GM19043 (cell line): Measurements from ENCODE around the gene COL28A1.

Experiments
- ATAC-seq: cut with Tn5 transposase; IDR thresholded peaks from one replicate; pipeline ENCODE4 v1.9.1; 2021; ENCODE audit warnings: low read depth; ENCODE audit not compliant: unreplicated experiment

Gene COL28A1

DNA sequence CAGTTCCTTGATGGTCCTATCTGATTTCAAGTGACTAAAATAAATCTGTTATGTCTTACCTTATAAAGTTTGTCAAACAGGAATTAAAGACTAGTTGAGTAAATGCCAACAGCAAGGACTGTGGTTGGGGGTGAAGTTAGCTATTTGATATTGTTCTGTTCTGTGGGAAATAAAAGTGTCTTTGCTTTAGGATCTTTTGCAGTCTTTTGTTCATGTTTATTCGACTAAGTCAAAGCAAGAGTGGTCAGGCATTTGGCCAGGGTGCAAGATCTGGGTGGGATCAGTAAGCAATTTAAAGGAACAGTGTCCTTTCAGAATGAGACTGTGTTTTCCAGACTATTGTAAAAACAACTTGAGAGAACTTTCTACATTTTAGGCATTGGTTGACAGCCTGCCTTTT lies at the start of gene COL28A1:
Gene COL28A1, minus strand, starts transcription at position 183 of the 400 bp plus-strand sequence. CDS start 2,998 bp downstream, outside the sequence.
- ATAC-seq: no peak

DNA sequence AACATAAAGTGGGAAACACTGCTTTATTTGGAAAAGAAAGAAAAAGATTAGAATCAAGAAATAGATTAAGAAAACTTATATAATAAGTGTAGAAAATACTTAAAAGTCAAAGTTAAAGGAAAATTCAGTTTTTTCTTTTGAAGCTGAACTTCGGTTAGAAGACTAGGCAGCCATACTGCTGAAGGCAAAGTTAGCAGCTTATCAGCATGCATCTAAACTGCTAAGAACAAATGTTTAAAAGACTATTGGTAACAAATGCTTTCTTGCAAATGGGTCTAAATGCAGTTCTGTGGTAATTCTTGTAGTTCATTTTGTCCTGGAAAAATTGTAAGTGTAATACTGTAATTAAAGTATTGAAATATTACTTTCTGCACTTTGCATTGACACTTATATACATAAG lies 49.0 kb upstream of the COL28A1 start:
- no peak for ATAC-seq

DNA sequence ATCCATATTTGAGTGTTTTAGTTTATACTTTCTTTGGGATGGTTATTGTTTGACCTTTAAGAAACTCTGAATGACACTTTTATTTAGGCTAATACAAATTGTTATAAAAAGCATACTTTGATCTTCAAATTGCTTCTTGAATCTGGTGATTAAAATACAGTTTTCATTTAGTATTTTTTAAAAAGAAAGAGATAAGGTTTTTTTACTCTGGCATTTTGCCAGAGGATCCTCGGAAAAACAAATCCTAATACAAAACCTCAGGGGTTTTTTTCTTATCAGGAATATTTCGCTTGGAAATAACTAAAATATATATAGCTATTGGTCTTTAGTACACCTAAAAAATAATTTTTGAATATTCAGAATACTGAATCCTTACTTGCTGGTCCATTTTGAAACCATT lies 48.1 kb upstream of the COL28A1 start:
- no peak for ATAC-seq

DNA sequence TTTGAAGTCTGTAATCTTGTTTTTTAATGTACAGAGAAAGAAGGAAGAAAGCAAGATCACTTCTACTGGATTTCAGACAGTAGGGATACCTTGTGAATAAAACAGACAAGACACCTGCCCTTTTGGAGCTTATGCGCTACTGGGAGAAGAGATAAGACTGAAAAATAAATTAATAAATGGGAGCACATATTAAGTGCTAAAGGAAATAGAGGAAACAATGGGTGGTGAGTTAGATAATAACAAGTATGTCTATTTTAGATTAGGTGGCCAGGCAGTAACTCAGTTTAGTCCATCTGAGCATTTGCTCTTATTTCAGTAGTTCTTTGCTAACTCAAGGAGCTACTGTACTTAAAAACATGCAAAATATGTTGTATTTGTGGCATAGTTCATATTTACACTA lies 46.9 kb upstream of the COL28A1 start:
- ATAC-seq: no peak

DNA sequence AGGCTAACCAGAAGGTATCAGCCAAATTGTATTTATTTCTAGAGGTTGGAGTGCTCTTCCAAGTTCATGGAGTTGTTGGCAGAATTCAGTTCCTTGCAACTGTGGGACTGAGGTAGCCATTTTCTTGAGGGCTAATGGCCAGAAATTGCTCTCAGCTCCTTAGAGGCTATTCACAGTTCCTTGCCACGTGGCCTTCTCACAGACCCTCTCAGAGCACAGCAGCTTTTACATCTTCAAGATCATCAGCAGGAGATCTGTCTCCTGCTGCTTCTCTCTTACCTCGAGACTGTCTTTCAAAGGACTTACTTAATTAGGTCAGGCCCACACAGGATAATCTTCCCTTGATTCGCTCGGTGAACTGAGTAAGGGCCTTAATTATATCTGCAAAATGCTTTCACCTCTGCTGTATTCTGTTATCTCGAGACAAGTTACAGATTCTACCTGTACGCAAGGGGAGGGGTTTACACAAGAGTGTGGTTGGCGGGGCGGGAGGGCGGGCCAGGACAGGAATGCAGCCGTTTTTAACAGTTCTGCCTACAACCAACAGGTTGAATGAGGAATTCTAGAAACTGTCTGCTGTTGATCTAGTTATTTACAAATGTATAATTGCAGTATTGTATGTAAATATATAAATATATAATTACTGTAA lies 46.0 kb upstream of the COL28A1 start:
- ATAC-seq: no peak

DNA sequence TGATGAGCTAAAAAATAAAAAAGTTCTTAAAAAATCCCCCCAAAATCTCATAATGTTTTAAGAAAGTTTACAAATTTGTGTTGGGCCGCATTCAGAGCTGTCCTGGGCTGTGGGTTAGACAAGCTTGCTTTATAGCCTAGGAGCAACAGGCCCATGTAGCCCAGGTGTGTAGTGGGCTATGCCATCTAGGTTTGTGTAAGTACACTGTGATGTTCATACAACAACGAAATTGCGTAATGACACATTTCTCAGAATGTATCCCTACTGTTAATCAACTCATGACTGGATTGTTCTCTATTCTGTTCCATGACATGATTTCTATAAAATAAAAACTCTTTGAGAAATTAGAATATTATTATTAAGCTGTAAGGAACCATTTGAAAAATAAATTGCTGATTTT lies 44.0 kb upstream of the COL28A1 start:
- ATAC-seq: no peak

DNA sequence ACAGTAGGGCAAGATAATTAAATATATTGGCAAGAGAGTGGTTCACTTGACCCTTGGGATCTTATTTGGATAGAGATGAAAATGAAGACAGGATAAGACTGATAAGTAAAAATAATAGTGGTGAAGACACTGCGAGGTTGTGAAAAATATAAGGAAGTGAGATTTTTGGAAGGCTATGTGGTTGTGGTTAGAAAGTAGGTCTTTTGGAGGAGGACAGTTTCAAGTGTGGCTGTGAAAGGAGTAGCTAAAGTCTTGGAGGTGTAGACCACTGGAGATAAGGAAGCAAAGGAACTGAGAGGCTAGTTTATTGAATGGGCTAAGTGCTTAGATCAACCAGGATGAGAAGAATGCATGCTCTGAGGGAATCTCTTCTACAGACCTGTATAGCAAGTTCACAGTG lies 42.2 kb upstream of the COL28A1 start:
- ATAC-seq: peak; percentile 68

DNA sequence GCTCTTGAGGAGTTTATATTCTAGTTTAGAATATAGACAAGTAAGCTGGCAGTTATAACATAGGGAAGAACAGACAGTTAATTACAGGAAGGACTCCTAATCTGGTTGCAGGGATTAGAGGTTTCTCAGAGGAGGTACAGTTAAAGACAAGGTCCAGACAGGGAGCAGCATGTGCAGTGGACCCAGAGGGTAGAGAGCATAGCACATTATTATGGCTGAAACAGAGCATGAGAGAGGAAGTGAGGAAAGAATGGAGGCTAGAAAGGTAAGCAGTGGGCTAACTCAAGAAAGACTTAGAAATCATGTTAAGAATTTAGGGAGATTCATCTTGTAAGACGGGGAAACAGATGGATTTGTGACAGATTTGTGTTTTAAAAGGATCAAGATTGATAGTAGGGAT lies 40.7 kb upstream of the COL28A1 start:
- ATAC-seq: no peak

DNA sequence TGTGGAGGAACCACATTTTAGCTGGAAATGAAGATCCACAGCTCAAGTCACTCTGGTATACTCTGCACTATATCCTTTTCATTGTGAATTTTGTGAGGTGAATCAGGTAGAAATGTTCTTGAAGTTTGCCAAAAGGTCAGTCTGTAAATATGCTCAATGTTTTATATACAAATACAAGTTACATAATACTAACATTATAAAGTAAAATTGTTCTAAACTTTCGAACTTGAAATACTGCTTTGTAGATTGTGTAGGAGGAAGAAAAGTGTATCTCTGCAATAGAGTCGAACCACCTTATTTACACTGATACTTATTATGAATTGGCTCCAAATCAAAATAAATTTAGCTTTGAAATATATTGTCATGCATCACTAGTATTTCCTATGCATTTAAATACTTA lies 38.0 kb upstream of the COL28A1 start:
- ATAC-seq: no peak

DNA sequence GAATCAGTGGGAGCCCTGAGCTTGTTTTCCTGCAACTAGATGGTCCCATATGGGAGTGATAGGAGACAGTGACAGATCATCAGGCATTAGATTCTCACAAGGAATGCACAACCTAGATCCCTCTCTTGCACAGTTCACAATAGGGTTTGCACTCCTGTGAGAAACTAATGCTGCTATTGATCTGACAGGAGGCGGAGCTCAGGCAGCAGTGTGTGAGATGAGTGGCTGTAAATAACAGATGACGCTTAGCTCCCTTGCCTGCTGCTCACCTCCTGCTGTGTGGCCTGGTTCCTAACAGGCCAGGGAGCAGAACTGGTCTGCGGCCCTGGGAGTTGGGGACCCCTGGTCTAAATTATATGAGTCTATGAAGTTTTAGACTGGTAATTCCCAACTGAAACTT lies 34.9 kb upstream of the COL28A1 start:
- no peak for ATAC-seq

DNA sequence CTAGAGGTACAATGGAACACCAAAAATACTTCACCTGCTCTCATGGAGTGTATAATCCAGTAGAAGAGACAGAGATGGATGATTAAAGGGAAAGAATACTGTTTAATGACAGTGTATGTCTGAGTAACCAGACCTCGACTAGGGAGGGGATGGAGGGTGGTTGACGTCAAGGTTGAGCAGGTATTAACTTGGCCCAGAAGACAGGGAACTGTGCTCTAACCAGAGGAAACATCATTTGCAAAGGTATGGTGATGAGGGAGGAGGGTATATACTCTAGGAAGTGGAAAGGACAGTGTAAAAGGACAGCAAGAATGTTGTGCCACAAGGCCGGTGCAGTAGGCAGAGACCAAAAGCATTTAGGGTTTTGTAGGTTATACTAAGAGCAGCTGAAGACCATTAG lies 33.9 kb upstream of the COL28A1 start:
- peak; percentile 19 for ATAC-seq

DNA sequence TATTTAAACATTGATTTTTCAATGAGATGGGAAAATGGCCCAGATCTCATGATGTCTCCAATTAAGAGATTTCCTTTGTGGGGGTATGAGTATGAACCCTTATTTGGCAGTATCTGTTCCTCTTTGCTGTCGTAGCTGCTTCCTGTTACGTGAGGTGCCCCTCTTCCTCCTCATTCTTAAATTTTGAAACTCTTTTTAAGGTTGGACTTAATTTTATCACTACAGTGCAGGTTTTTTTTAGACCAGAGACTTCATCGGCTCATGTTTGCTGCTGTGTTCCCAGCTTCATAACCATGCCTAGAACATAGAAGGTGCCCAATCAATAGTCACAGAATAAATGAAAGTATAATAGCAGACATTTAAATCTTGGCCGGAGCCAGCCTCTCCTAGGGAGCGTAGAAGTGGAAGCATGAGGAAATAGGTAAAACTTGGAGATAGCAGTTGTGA lies 33.4 kb upstream of the COL28A1 start:
- ATAC-seq: peak; percentile 43

DNA sequence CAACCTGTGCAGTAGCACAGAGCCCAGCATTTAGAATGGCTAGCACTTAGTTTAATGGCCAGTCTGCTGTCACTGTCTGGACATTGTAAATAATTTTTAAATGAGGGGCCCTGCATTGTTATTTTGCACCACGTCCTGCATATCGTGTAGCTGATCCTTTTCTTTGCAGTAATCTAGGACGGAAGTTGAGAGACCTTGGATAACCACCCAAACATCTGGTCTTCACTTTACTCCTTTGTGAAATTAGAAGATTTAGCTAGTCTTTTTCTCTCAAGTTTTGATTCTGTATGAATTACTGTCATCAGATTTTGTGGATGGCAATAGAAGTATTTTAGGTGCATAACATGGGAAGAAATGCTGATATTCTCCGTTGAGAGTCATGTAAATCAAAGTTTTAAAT lies 32.9 kb upstream of the COL28A1 start:
- no peak for ATAC-seq

DNA sequence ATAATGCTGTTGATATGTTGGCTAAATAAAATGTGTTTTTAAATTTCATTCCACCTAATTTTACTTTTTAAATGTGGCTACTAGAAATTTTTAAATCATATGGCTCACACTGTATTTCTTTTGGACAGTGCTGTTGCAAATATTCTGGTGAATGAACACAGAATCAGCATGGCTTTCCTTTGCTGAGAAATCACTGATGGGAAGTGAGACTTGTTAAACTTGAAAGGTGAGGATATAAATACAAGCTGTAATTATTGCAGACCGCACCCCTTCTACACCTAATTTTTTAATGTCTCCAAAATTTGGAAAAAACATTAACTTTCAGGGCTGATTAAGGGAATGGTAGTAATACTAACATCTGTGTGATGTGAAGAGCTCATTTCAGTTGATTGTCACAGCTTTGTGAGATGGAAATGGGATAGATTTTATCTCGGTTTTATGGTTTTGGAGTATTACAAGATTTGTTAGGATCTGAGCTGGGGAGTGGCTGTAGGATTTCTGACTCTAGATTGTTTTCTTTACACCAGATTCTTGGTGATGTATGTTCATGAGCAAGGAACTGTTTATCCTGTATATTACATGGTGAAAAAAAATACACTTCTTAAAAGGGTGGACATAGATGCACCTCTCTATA lies 32.3 kb upstream of the COL28A1 start:
- ATAC-seq: no peak

DNA sequence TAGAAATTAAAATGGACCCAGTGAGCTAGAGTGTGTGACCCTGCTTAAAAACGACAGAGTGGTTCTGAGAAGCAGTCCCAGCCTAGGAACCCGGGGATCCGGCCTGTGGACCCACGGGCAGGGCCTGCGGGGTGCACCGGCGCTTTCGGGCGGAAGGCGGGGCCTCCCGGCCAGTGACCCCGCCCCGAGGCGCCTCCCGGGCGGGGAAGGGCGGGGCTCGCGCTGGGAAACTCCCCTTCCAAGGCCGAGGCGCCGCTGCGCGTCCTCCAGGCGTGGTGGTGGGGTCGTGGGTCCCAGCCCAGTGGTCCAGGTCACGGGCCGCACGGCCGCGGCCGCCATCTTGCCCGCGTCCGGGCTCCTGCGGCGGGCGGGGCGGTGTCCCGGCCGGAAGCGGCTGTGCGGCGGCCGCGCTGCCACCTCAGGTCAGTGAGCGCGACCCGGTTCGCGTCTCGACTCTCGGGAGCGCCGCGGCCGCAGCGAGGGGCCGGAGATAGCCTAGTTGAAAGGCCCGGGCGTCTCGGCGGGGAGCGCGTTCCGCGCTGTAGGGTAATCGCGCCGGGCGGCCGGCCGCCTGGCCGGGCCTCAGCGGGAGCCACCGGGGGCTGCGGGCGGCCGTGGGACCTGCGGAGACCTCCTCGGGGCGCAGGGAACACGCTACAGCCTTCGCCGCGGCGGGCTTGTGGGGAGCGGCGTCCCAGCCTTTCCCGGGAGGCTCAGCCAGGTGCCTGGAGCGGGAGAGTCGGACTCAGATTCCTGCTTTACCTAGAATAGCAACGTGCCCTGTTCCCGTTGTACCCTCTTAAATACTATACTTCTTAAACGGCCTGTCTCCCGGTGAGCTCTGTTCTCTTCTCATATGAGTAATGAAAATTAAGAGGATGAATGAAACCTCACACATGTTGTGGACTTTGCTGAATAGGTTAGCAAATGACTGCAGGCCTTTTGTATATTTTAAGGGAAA lies 31.3 kb upstream of the COL28A1 start, which contains the start of gene MIOS:
Gene MIOS, plus strand, starts transcription at position 234 of the 961 bp plus-strand sequence. CDS start 5,592 bp downstream, outside the sequence.
- peak; percentile 60 for ATAC-seq

DNA sequence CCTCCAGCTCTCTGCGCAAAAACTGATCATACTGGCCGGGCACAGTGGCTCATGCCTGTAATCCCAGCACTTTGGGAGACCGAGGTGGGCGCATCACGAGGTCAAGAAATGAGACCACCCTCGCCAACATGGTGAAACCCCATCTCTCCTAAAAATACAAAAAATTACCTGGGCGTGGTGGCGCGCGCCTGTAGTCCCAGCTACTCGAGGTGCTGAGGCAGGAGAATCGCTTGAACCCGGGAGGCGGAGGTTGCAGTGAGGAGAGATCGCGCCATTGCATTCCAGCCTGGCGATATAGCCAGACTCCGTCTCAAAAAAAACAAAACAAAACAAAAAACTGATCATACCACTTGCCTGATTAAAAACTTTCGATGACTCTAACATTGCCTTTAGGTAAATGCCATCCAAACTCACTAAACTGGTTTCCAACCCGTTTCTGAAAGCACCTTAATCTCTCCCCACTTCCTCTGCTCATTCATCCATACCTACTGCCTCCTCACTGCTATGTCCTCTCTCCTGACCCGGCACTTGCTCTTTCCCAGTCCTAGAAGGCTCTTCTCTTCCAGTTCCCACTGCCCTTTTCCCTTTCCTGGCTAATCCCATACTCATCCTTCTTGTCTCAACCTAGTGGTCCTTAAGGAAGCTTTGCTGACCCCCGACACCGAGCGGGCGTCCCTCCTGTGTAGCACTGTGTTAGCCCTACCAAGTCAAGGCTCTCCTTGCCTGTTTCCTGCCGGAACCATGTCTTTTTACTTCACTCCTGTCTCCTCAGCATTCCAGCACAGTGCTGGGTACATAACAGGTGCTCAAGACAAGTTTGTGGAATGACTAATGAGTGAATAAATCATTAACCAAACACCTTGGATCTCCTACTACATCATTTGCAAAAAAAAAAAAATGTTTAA lies 30.3 kb upstream of the COL28A1 start:
- ATAC-seq: peak; percentile 32

DNA sequence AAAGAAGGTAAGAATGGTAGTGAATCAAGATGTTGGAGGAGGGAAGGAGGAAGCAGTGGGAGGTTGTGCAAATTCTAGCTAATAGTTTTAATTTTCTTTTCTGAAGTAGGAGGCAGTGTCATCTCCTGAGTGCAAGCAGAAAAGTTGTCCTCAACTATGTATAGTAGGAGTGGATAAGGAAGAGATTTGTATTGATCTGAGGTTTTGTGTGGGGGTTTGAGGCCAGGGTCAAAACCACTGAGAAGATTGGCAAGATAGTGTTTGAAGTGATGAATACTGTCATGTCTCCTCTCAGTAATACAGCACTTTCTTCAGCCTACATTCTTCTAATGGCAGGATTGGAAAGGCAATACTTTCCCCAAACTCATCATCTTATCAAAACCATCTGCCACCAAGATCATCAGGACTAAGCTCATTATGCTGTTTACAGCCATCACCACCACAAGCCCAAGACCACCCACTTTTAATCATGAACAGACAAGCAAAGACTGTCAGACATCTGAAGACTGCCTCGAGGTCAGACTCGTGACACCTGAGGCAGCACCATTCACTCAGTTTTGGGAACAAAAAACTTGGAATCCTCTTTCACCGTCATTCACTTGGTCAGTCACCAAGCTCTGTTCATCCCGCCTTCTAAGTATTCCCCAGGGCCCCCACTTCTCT lies 29.5 kb upstream of the COL28A1 start:
- no peak for ATAC-seq

DNA sequence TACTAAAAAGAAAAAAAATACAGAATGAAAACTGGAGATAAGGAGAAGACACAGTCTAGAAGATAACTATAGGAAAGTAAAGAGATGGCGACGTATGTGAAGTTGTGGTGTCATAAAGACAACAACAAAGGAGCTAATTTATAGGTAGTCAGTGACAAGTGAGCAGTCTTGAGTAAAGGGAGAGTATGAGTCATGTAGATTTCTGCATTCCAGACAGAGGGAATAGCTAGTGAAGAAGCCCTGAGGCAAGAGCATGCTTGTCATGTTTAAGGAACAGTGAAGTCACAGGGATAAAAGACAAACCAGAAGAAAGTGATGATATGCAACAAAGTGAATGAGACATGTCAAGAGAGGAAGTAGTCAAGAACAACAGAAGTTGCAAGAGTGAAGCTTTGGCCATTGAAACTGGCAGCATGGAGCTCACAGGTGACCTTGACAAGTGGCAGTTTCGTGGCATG lies 28.7 kb upstream of the COL28A1 start:
- ATAC-seq: no peak

DNA sequence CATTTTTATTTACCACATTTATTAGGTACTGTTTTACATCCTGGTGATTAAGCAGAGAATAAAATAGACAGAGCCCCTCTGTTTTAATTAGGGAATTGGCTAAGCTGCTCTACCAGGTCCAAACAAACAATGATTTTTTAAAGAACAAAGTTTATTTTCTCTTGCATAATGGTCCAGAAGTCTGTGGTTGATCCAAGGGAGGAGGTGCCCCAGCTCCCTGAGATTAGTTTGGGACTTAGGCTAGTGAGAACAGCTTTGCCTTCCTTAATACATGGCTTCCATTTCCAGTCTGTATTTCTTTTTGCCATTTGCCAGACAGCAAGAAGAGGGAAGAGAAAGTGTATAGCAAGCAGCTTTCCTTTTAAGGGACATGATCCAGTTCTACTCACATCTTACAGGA lies 28.1 kb upstream of the COL28A1 start:
- ATAC-seq: no peak

DNA sequence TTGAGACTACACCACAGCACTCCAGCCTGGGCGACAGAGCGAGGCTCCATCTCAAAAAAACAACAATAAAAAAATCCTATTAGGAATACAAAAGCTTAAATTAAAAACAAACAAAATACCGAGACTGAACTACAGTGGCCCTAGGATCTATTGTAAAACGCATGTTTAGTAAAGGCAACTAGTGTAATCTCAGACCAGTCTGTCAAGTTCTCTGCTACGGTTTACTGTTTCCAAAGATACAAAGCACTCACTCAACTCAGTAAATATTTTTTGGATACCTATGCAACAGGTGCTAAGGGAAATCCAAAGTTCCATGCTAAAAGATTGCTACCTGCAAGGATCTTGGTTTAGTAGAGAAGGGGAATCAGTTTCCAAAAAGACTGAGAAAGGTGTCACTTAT lies 27.6 kb upstream of the COL28A1 start:
- ATAC-seq: no peak
